Bronchial epithelial cell (primary cell): ENCODE data around the gene INSRR. TPM values are rescaled to one million over a fixed set of nuclear protein-coding genes. Genes with fewer than 3 reads are reported as not detected.

Experiments used
- DNase-seq: peaks from one replicate; pipeline ENCODE4 v3.0.0-alpha.2; 2010; ENCODE audit warnings: low read depth
- FAIRE-seq: peaks from 2 replicates; lab custom pipeline; 2011; peaks lifted over from hg19 to GRCh38; lab: Jason Lieb, UNC
- H3K27me3 ChIP-seq: 2 replicates; pipeline ENCODE4 v1.5.1; 2011; ENCODE audit warnings: low read length; ENCODE audit not compliant: control insufficient read depth, insufficient read depth
- H3K36me3 ChIP-seq: 2 replicates; pipeline ENCODE4 v1.5.1; 2011; ENCODE audit warnings: low read length; ENCODE audit not compliant: control insufficient read depth, insufficient read depth
- H3K4me3 ChIP-seq: 2 replicates; pipeline ENCODE4 v1.5.1; 2011; ENCODE audit warnings: mild to moderate bottlenecking, low read depth, low read length, control low read depth
- CTCF ChIP-seq: IDR thresholded peaks from 2 replicates; pipeline ENCODE4 v1.5.1; 2011; ENCODE audit warnings: mild to moderate bottlenecking, moderate library complexity, low read length, control low read depth, inconsistent platforms; ENCODE audit not compliant: insufficient read depth, severe bottlenecking
- total RNA-seq: library from RNA; depleted of rRNA; stranded (reverse); fragments of >200 nt; gene quantifications from 2 replicates; pipeline ENCODE4 v1.2.1, GENCODE V29; 2014

Gene INSRR
- total RNA-seq, 1 donor from 2014 or later: not detected

- no peak for FAIRE-seq
- H3K27me3 ChIP-seq: peaks cover 6% of the 10 kb centered on the region
Measured at GRCh38 chr1:156866249-156866909, 7.5 kb upstream of the INSRR start.

GRCh38 chr1:156865865-156866248 is 6.9 kb upstream of the INSRR start:
- TF ChIP-seq CTCF: no peak
- FAIRE-seq (no peak), DNase-seq (no peak)
- no peak overlapping the region for H3K4me3 ChIP-seq
- H3K27me3 ChIP-seq: peaks cover 9% of the 10 kb centered on the region
- H3K36me3 ChIP-seq: no peaks in the 10 kb centered on the region

More at GRCh38 chr1:156866249-156866909, 7.5 kb upstream of the INSRR start:
- no peak for DNase-seq
- TF ChIP-seq CTCF: no peak
- Histone ChIP-seq H3K4me3 (no peak overlapping the region), H3K36me3 (no peaks in the 10 kb centered on the region)

- no peak for FAIRE-seq
- no peak for TF ChIP-seq CTCF
- Histone ChIP-seq H3K27me3 (peaks cover 11% of the 10 kb centered on the region), H3K4me3 (no peak overlapping the region), H3K36me3 (no peaks in the 10 kb centered on the region)
- no peak for DNase-seq
Measured at GRCh38 chr1:156865258-156865657, 6.3 kb upstream of the INSRR start.

GRCh38 chr1:156864796-156865195 is 5.9 kb upstream of the INSRR start:
- Histone ChIP-seq H3K4me3 (no peak overlapping the region), H3K27me3 (peaks cover 11% of the 10 kb centered on the region), H3K36me3 (no peaks in the 10 kb centered on the region)
- no peak for FAIRE-seq
- no peak for DNase-seq
- no peak for TF ChIP-seq CTCF

- FAIRE-seq (no peak), DNase-seq (no peak)
- Histone ChIP-seq H3K4me3 (no peak overlapping the region), H3K27me3 (peaks cover 17% of the 10 kb centered on the region), H3K36me3 (no peaks in the 10 kb centered on the region)
- no peak for TF ChIP-seq CTCF
Measured at GRCh38 chr1:156863631-156864030, 4.7 kb upstream of the INSRR start.
